Activated T-cell treated with anti-CD3 and anti-CD28 coated beads, Interleukin-2, amount 50 U/mL, for 72 hours (primary cell): Measurements from ENCODE around the gene EFCC1. TPM values are rescaled to one million over a fixed set of nuclear protein-coding genes. Genes with fewer than 3 reads are reported as not detected.

Experiments
- ATAC-seq, 2 donors: fragments of 150-1000 bp; cut with Tn5 transposase; replicated peaks in 1 of 2; 2 replicates each; pipeline ENCODE4 v1.10.0; 2021; ENCODE audit warnings: moderate library complexity in 2 of 2, mild to moderate bottlenecking in 1 of 2
- DNase-seq, 2 donors: peaks; one replicate each; pipeline ENCODE4 v3.0.0; 2021 to 2022; ENCODE audit warnings: mixed read lengths in 1 of 2
- H3K27ac Mint-ChIP-seq: one replicate; pipeline ENCODE4 v1.8.0; 2022; ENCODE audit warnings: mild to moderate bottlenecking, moderate library complexity, mixed read lengths
- H3K27me3 Mint-ChIP-seq: one replicate; pipeline ENCODE4 v1.8.0; 2022; ENCODE audit warnings: low read depth, mixed read lengths
- H3K36me3 Mint-ChIP-seq, 2 donors: one replicate each; pipeline ENCODE4 v1.8.0; 2022; ENCODE audit warnings: mixed read lengths in 2 of 2, mild to moderate bottlenecking in 1 of 2; ENCODE audit not compliant: insufficient read depth in 2 of 2
- H3K4me1 Mint-ChIP-seq: one replicate; pipeline ENCODE4 v1.8.0; 2022; ENCODE audit warnings: low read depth, mixed read lengths
- H3K4me3 Mint-ChIP-seq, 2 donors: one replicate each; pipeline ENCODE4 v1.8.0; 2022; ENCODE audit warnings: mild to moderate bottlenecking in 2 of 2, mixed read lengths in 2 of 2, moderate library complexity in 2 of 2
- H3K9me3 Mint-ChIP-seq, 2 donors: one replicate each; pipeline ENCODE4 v1.8.0; 2022; ENCODE audit warnings: mixed read lengths in 2 of 2
- total RNA-seq, 2 donors: library from RNA; stranded (reverse); gene quantifications; one replicate each; pipeline ENCODE4 v1.2.3, GENCODE V29; 2022

The EFCC1 gene
- total RNA-seq, 2 donors from 2014 or later, result 0.26 to 0.42 TPM

DNA sequence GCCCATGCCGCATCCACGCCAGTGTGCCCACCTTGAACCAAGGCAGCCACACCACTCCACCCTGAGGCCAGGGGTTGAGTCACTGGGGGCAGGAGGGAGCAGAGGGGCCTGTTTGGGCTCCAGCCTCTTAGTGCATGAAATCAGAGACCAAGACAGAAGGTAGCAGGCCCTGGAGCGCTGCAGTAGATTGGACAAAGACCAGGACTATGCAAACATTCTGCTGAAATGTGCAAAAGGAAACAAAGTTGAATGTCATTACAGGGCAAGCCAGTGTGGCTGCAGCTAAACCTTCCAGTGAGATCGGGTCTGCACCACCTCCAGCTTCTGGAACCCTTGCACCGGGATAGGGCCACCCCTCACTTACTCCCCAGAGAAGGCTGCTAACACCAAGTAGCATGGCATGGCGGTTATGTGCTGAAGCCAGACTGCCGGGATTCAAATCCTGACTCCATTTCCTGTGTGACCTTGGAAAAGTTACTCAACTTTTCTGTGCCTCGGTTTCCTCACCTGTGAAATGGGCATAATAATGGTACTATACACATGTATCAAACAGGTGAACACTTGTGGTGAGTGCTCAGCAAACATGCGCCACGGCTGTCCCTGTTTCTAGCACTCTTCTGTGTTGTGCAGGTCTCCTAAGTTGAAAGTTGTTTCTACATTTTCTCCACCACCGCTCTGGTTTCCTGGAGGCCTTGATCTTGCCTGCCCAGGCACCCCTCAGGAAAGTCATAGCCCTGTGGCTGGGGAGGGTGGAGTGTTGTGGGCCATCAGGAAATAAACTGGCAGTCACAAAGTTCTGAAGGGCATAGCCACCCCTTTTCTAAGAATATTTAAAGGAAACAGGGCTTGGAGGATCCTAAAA, 34.5 kb downstream of the EFCC1 start:
- DNase-seq, result no peak
- H3K9me3 Mint-ChIP-seq, result no peaks in the 10 kb centered on the region
- H3K27ac Mint-ChIP-seq, result no peak overlapping the region
- H3K27me3 Mint-ChIP-seq, result peaks cover 11% of the 10 kb centered on the region
- H3K4me1 Mint-ChIP-seq, result no peaks in the 10 kb centered on the region
- no peak overlapping the region for H3K4me3 Mint-ChIP-seq
- ATAC-seq, result no peak
- no peaks in the 10 kb centered on the region for H3K36me3 Mint-ChIP-seq

DNA sequence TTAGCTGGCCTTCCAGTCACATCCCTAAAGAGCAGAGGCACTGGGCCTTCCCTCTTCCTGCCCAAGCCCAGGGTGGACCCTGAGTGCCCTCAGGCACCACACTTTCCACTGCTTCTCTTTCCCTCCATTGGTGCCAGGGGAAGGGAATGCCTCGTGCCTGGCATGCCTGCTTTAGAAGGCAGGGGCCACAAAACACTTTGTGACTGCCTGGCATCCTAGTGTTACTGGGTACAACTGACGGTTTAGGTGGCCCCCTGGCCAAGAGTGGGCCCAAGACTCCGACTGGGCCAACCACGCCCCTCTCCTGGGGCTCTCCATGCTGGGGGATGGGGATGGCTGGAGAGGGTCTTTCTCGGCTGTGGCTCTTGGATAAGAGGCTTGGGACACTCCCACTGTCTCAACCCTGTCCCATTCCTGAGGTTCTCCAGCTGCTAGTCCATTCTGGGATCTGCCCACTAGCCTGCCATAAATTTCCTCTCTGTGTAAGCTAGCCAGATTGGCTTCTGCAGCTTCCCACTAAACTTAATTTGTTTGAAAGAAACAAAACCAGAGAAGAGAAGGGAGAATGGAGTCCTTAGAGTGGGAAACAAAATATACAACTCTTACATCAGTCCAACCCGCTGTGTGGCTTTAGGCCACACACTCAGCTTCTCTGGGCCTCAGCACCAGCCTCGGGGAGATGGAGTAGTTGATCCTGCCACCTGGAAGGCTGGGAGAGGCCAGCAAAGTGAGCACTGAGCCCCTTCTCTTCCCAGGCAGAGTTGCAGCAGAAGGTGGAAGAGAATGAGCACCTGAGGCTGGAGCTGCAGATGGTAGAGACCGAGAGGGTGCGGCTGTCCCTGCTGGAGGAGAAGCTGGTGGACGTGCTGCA, 35.4 kb downstream of the EFCC1 start:
- no peak for ATAC-seq
- H3K4me3 Mint-ChIP-seq, result no peak overlapping the region
- no peaks in the 10 kb centered on the region for H3K4me1 Mint-ChIP-seq
- no peak overlapping the region for H3K27ac Mint-ChIP-seq
- no peaks in the 10 kb centered on the region for H3K36me3 Mint-ChIP-seq
- peaks cover 11% of the 10 kb centered on the region for H3K27me3 Mint-ChIP-seq
- no peak for DNase-seq
- no peaks in the 10 kb centered on the region for H3K9me3 Mint-ChIP-seq

DNA sequence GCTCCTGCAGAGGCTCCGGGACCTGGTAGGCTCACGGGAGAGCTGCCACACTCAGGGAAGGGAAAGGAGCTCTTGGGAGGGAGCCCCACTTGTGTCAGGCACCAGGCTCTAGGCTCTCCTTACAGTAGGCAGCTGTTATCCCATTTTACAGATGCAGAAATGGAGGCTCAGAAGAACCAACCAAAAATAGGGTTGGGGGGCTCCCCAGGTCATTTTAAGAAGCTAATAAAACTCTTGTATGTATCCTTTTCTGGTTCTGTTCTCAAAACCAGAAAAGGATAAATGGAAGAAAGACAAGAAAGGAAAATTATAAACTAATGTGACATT, 36.0 kb downstream of the EFCC1 start:
- Mint-ChIP-seq H3K27me3 (peaks cover 11% of the 10 kb centered on the region), H3K9me3 (no peaks in the 10 kb centered on the region), H3K4me3 (no peak overlapping the region), H3K27ac (no peak overlapping the region), H3K4me1 (no peaks in the 10 kb centered on the region), H3K36me3 (no peaks in the 10 kb centered on the region)
- DNase-seq (no peak), ATAC-seq (no peak)

DNA sequence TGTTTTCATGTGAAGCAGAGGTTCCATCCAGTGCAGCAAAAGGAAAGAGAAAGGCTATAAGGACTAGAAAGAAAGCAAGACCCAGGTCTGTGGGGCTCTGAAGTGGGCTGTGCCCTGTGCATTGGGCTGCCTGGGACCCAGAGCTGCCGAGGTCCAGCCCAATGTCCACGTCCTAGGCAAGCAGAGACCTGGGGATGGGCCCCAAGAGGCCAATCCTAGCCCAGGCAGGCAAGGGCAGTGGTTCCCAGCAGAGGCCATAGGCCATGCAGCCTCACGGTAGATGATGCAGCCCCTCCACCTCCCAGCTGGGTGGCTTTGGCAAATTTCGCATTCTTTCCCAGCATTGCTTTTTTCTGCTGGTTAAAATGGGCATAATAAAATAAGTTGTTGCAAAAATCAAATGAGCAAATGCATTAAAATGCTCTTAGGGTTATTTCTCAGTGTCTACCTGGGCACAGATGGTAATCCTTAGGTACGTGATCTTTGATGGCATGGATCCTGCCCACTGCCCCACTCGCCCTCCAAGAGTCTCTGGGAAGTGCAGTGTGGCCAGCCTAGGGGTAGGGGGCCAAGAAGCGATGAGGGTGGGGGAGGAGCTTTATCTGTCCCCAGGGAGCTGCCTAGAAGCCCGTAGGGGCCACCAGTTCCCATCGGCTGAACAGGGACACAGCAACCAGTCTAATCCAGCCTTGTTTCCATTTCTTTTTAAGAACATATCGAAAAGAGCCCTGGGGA, 37.2 kb downstream of the EFCC1 start:
- ATAC-seq, result no peak
- Mint-ChIP-seq H3K27ac (no peak overlapping the region), H3K4me3 (no peak overlapping the region), H3K27me3 (peaks cover 11% of the 10 kb centered on the region), H3K36me3 (no peaks in the 10 kb centered on the region), H3K4me1 (no peaks in the 10 kb centered on the region), H3K9me3 (no peaks in the 10 kb centered on the region)
- no peak for DNase-seq

DNA sequence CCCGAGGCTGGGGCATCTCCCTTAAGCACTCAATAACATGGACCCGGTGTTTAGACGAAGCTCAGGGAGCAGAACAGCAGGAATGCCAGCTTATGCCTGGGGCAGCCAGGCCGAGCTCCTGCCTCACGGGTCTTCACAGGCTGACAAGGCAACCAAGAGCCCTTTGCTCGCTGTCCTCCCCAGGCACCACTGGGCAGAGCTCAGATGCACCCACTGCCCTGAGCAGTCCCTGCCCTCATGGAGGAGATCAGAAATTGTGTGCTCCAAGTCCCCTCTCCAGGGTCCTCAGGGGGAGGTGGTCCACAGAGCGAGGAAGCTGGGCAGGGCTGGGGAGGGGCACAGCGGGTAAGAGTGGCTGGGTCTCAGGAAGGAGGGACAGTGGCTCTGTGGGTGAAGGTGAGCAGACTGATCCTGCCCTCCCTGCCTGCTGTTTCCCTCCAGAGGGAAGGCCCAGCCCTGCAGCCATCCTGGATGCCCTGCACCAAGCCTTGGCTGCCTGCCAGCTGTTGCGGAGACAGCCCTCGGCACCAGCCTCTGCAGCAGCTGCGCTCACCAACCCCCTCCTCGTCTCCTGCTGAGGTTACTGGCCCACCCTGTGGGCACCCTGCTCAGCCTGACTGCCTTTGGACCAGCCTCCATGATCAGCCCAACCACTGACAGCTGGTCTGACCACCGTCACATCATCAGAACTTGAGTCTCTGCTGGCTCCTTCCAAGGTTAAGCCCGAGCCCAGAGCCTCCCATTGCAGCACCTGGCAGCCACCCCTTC, 38.4 kb downstream of the EFCC1 start:
- peaks cover 0 to under 1% of the 10 kb centered on the region in 2 donors for H3K36me3 Mint-ChIP-seq
- no peak overlapping the region for H3K4me3 Mint-ChIP-seq
- peaks cover 11% of the 10 kb centered on the region for H3K27me3 Mint-ChIP-seq
- H3K27ac Mint-ChIP-seq, result no peak overlapping the region
- no peaks in the 10 kb centered on the region for H3K4me1 Mint-ChIP-seq
- DNase-seq, result no peak
- no peaks in the 10 kb centered on the region for H3K9me3 Mint-ChIP-seq
- ATAC-seq, result no peak

GRCh38 chr3:129040039-129040336, 38.9 kb downstream of the EFCC1 start:
- H3K27me3 Mint-ChIP-seq, result peaks cover 11% of the 10 kb centered on the region
- no peak overlapping the region for H3K4me3 Mint-ChIP-seq
- peaks cover 0 to 2% of the 10 kb centered on the region in 2 donors for H3K36me3 Mint-ChIP-seq
- ATAC-seq (no peak), DNase-seq (no peak)
- H3K9me3 Mint-ChIP-seq, result no peaks in the 10 kb centered on the region
- peaks cover 2% of the 10 kb centered on the region for H3K4me1 Mint-ChIP-seq
- H3K27ac Mint-ChIP-seq, result no peak overlapping the region

GRCh38 chr3:129040579-129041300, 39.6 kb downstream of the EFCC1 start:
- peaks cover 4% of the 10 kb centered on the region for H3K4me1 Mint-ChIP-seq
- H3K9me3 Mint-ChIP-seq, result no peaks in the 10 kb centered on the region
- ATAC-seq, result no peak

DNA sequence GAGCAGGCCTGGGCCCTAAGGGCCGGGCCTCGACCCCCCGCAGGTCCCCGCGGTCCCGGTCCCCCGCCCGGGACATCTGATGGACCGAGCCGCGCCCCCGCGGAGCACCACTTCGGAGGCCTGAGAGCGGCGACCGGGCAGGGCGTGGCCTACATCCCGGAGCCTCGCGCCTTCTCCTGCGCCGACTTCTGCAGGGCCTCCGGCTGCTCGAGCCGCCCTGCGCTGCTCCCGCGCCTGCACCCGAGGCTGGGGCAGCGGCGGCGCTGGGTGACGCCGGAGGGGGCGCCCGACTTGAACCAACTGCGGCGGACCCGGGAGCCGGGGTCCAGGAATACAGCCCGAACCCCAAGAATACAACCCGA, 44.6 kb downstream of the EFCC1 start:
- DNase-seq (peak; percentile 59 to 60), ATAC-seq (peak; percentile 94)
- Mint-ChIP-seq H3K36me3 (peaks cover 4 to 9% of the 10 kb centered on the region in 2 donors), H3K27ac (no peak overlapping the region), H3K4me1 (peaks cover 4% of the 10 kb centered on the region), H3K4me3 (peak overlapping the region; percentile 47 to 58), H3K27me3 (no peaks in the 10 kb centered on the region), H3K9me3 (peaks cover 5% of the 10 kb centered on the region in 2 donors)

More at GRCh38 chr3:129040579-129041300, 39.6 kb downstream of the EFCC1 start:
- Mint-ChIP-seq H3K36me3 (peaks cover 0 to 2% of the 10 kb centered on the region in 2 donors), H3K4me3 (no peak overlapping the region), H3K27ac (no peak overlapping the region), H3K27me3 (peaks cover 11% of the 10 kb centered on the region)
- DNase-seq, result no peak

GRCh38 chr3:129046037-129046731, 45.1 kb downstream of the EFCC1 start:
- DNase-seq (no peak), ATAC-seq (peak; percentile 68 to 75)
- Mint-ChIP-seq H3K36me3 (peaks cover 4 to 9% of the 10 kb centered on the region in 2 donors), H3K9me3 (peaks cover 5% of the 10 kb centered on the region in 2 donors), H3K4me3 (peak overlapping the region; percentile 38 to 47), H3K27me3 (no peaks in the 10 kb centered on the region), H3K4me1 (peaks cover 4% of the 10 kb centered on the region), H3K27ac (no peak overlapping the region)

GRCh38 chr3:129046732-129047552, 45.8 kb downstream of the EFCC1 start:
- H3K9me3 Mint-ChIP-seq, result peaks cover 5% of the 10 kb centered on the region in 2 donors
- peak overlapping the region in 1 of 2 donors; percentile 40 for H3K4me3 Mint-ChIP-seq
- ATAC-seq (no peak), DNase-seq (no peak)
- H3K4me1 Mint-ChIP-seq, result peaks cover 4% of the 10 kb centered on the region
- H3K27me3 Mint-ChIP-seq, result no peaks in the 10 kb centered on the region
- H3K27ac Mint-ChIP-seq, result no peak overlapping the region
- peaks cover 4 to 9% of the 10 kb centered on the region in 2 donors for H3K36me3 Mint-ChIP-seq

DNA sequence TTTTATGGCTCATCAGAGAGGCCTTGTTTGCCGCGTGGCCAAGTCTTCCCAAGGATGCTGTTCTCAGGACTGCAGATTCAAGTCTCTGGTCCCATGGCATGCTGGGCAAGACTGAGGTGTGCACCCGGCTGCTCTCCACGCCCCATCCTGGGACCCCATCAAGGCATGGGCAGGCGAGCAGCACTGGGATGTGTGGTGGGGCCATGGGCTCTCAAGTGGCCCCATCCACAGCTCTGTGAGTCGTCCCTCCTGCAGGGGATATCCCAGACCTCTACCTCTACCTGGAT, 46.4 kb downstream of the EFCC1 start:
- Mint-ChIP-seq H3K4me1 (peaks cover 4% of the 10 kb centered on the region), H3K9me3 (peaks cover 5% of the 10 kb centered on the region in 2 donors), H3K4me3 (peak overlapping the region in 1 of 2 donors; percentile 40), H3K27me3 (no peaks in the 10 kb centered on the region), H3K27ac (no peak overlapping the region), H3K36me3 (peaks cover 4 to 9% of the 10 kb centered on the region in 2 donors)
- DNase-seq (no peak), ATAC-seq (no peak)
